ENCODE data around the gene NUDT21. TPM values are rescaled to one million over a fixed set of nuclear protein-coding genes. Genes with fewer than 3 reads are reported as not detected.

NUDT21 gene
- total RNA-seq, 1 experiment from 2014 or later, result 97.6 TPM

DNA sequence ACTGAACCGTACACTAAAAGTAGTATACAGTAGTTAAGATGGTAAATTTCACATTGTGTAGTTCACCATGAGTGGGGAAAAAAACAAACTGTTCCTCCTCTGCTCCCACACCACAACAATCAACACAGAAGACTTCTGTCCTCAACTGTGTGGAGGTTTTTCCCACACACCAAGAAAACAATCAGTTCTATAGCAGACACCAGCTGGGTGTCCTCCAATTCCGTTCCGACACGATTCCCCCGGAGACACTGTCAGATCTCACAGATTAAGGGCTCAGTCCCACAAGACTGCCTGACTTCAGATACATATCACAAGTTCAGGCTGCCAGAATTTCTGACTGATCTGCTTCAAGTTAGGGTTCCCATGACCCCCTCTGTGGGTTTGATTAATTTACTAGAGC lies 36.9 kb upstream of the NUDT21 start:
- in situ Hi-C loops (cut with HindIII; ENCODE audit: low pct_unique_long_range_greater_than_20kb, low sequenced_read_pairs), result no loop called here
- DNase-seq (ENCODE audit: low read depth, low spot score) (no peak), ATAC-seq (no peak)
- TF ChIP-seq REST (IDR thresholded peaks at IDR 0.05; ENCODE audit: insufficient read depth in 1 of 2, low read depth in 2 of 2, low read length in 1 of 2) (no peak), SIN3A (IDR thresholded peaks at IDR 0.05; ENCODE audit: borderline replicate concordance, insufficient read depth, low read depth, low read length) (no peak), CTCF (IDR thresholded peaks at IDR 0.05) (no peak), POLR2AphosphoS5 (IDR thresholded peaks at IDR 0.05; ENCODE audit: low read depth, low read length) (no peak), TCF7L2 (IDR thresholded peaks at IDR 0.05; ENCODE audit: low read depth, low read length) (no peak)
- CTCF ChIA-PET, result no interaction called here
- H3K4me3 ChIP-seq (ENCODE audit: low read depth in 2 of 2, low read length in 2 of 2), result no peak overlapping the region
- no peaks in the 10 kb centered on the region for H3K4me1 ChIP-seq (ENCODE audit: control insufficient read depth, insufficient read depth, low read length)
- no peaks in the 10 kb centered on the region; the same call in 1 of the 2 replicates for H3K36me3 ChIP-seq (ENCODE audit: control insufficient read depth, insufficient read depth, low read length)
- POLR2A ChIA-PET, result no interaction called here
- no TSS peak for BruUV-seq (replicated peaks)
- intact Hi-C loops (cut with micrococcal nuclease; ENCODE audit: unreplicated experiment), result no loop called here
- H3K27me3 ChIP-seq (ENCODE audit: control insufficient read depth, insufficient read depth, low read length), result no peaks in the 10 kb centered on the region
- no peaks in the 10 kb centered on the region for H3K9me3 ChIP-seq (ENCODE audit: control insufficient read depth, insufficient read depth, low read depth, low read length)
- H3K27ac ChIP-seq (ENCODE audit: low read length), result no peak overlapping the region

DNA sequence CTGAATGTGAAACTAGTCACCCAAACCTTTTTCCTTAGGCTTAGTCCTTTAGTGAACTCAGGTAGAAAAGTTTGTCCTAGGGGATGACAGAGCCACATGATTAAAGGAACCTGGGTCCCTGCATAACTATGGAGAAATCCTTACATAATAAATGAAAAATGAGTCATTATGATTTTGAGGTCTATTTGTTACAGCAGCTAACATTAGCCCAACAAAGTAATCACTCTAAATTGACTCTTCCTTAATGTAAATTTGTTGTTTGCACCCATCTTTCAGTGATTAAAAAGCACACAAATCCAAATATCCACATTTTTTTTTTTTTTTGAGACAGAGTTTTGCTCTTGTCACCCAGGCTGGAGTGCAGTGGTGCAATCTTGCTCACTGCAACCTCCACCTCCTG lies 32.3 kb upstream of the NUDT21 start:
- no peaks in the 10 kb centered on the region; the same call in 1 of the 2 replicates for H3K36me3 ChIP-seq (ENCODE audit: control insufficient read depth, insufficient read depth, low read length)
- no TSS peak for BruUV-seq (replicated peaks)
- TF ChIP-seq REST (IDR thresholded peaks at IDR 0.05; ENCODE audit: insufficient read depth in 1 of 2, low read depth in 2 of 2, low read length in 1 of 2) (no peak), SIN3A (IDR thresholded peaks at IDR 0.05; ENCODE audit: borderline replicate concordance, insufficient read depth, low read depth, low read length) (no peak), CTCF (IDR thresholded peaks at IDR 0.05) (no peak), TCF7L2 (IDR thresholded peaks at IDR 0.05; ENCODE audit: low read depth, low read length) (no peak), POLR2AphosphoS5 (IDR thresholded peaks at IDR 0.05; ENCODE audit: low read depth, low read length) (no peak)
- in situ Hi-C loops (cut with HindIII; ENCODE audit: low pct_unique_long_range_greater_than_20kb, low sequenced_read_pairs), result no loop called here
- CTCF ChIA-PET, result no interaction called here
- no peaks in the 10 kb centered on the region for H3K9me3 ChIP-seq (ENCODE audit: control insufficient read depth, insufficient read depth, low read depth, low read length)
- no peaks in the 10 kb centered on the region for H3K4me1 ChIP-seq (ENCODE audit: control insufficient read depth, insufficient read depth, low read length)
- no peaks in the 10 kb centered on the region for H3K27me3 ChIP-seq (ENCODE audit: control insufficient read depth, insufficient read depth, low read length)
- H3K4me3 ChIP-seq (ENCODE audit: low read depth in 2 of 2, low read length in 2 of 2), result no peak overlapping the region
- POLR2A ChIA-PET, result no interaction called here
- intact Hi-C loops (cut with micrococcal nuclease; ENCODE audit: unreplicated experiment), result no loop called here
- no peak for DNase-seq (ENCODE audit: low read depth, low spot score)
- H3K27ac ChIP-seq (ENCODE audit: low read length), result no peak overlapping the region
- no peak for ATAC-seq
